ENCODE results near the gene MEGF8. TPM values are rescaled to one million over a fixed set of nuclear protein-coding genes. Genes with fewer than 3 reads are reported as not detected.

Gene MEGF8
- total and polyA plus RNA-seq, 9 of the 15 experiments (the other 6 are each of a cell fraction or from before 2014, with no cell fraction given): 0.28 to 13.1 (median 3.0) TPM

DNA sequence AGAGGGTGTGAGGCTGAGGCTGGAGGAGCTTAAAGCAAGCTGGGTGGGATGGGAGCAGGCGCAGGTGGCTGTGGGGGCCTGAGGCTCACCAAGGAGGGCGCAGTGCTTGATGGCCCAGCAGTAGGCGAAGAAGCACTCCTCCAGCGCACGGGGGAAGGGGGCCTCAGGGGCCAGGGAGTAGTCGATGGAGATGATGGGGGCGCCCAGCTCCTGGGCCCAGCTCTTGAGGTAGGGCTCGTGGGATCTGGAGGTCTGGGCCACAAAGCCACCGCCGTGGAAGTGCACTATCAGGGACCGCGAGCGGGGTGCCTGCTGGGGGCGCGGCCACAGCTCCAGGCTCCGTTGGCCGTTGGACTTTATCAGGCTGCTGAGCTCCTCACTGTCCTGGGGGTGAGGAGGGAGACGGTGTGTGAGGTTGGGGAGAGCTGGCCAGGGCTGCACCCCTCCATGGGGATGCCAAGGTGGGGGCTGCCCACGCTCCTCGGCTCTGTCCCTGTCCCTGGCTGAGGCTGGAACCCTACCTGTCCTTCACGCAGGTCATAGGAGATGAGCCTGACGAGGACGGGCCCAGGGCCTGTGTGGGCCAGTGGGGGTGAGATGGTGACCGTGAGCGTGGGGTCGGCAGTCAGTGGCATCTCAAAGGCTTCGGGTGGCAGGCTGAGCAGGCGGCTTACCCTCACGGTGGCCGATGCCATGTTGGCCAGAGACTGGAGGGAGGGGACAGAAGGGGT lies 81.8 kb downstream of the MEGF8 start:
- FAIRE-seq (no peak), DNase-seq (ENCODE audit: extremely low read depth in 1 of 4, low spot score in 3 of 4) (no peak), ATAC-seq (no peak; the same call in 2 of the 3 replicates)
- Histone ChIP-seq H3K27me3 (ENCODE audit: control insufficient read depth in 2 of 2, insufficient read depth in 2 of 2, low read length in 2 of 2) (peaks cover 0 to 8% of the 10 kb centered on the region in 2 experiments; a peak in 3 of 5 replicates), H3K4me1 (replicated peaks in 1 of 2; ENCODE audit: control insufficient read depth in 2 of 2, insufficient read depth in 2 of 2, low read length in 2 of 2) (peaks cover 0 to 43% of the 10 kb centered on the region in 2 experiments; a peak in 2 of 5 replicates), H3K9me1 (ENCODE audit: control insufficient read depth, insufficient read depth, low read length) (no peaks in the 10 kb centered on the region), H3K4me3 (no peak overlapping the region), H2AFZ (ENCODE audit: low read depth, low read length) (no peak overlapping the region), H3K27ac (ENCODE audit: extremely low read depth, low read depth, low read length) (no peak overlapping the region), H3K79me2 (ENCODE audit: control insufficient read depth, insufficient read depth, low read length) (no peaks in the 10 kb centered on the region), H4K20me1 (replicated peaks; ENCODE audit: control insufficient read depth, insufficient read depth, low read length) (peaks cover 36% of the 10 kb centered on the region), H3K9ac (ENCODE audit: insufficient read depth in 1 of 2, low read depth in 2 of 2, low read length in 2 of 2) (peak overlapping the region in 1 of 2 experiments; percentile 19; a peak in 2 of 4 replicates), H3K4me2 (ENCODE audit: insufficient read depth, low read length) (no peak overlapping the region), H3K9me3 (replicated peaks; ENCODE audit: control insufficient read depth, insufficient read depth, low read depth, low read length) (no peaks in the 10 kb centered on the region), H3K36me3 (ENCODE audit: control insufficient read depth, insufficient read depth, low read length) (no peaks in the 10 kb centered on the region)
- POLR2A ChIA-PET: interaction anchor here (0.6 to 1.4 kb wide), 4 partner anchors 11 to 288 kb away, joined by 3 to 13 read pairs (median 6); no protein-coding TSS in a partner anchor
- CTCF ChIA-PET (ENCODE audit: low intra/inter-chr PET ratio): no interaction called here
- intact Hi-C loops (cut with micrococcal nuclease) (no loop called here), in situ Hi-C loops (cut with MboI) (no loop called here)
- no TSS peak for BruUV-seq (replicated peaks)
- WGBS (ENCODE audit: insufficient coverage, low coverage, missing lambda C conversion rate): 32% methylated on average over 25 of the region's 30 CpGs
- TF ChIP-seq POLR2G (IDR thresholded peaks at IDR 0.05; ENCODE audit: low read depth, low read length): 0 out of 2 replicates have a peak, but pooled peaks have one; percentile 19
- no peak for TF ChIP-seq ZNF165 (CRISPR knock-in tag; IDR thresholded peaks at IDR 0.05; ENCODE audit: borderline replicate concordance)

DNA sequence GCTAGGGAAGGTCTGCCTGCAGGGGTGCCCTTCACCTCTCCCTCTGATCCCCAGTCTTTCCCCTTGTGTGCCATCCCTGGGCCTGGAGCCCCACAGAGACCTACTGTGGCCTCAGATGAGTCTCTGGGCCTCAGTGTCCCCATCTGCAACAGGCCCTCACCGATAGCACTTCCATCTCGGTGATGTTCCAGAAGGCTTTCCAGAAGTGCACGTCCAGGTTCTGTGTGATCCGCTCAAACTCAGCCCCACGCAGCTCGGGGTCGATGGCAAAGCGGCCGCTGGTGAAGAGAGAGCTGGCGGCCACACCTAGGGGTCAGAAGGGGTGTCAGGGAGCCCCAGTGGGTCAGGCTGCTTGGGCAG lies 82.4 kb downstream of the MEGF8 start:
- DNase-seq (ENCODE audit: extremely low read depth in 1 of 4, low spot score in 3 of 4) (no peak), ATAC-seq (no peak), FAIRE-seq (no peak)
- in situ Hi-C loops (cut with MboI) (no loop called here), intact Hi-C loops (cut with micrococcal nuclease) (no loop called here)
- H3K9me3 ChIP-seq (replicated peaks; ENCODE audit: control insufficient read depth, insufficient read depth, low read depth, low read length): no peaks in the 10 kb centered on the region
- ChIA-PET POLR2A (interaction anchor here (1.3 kb wide), 1 partner anchor 11 kb away, joined by 13 read pairs; no protein-coding TSS in a partner anchor), CTCF (ENCODE audit: low intra/inter-chr PET ratio) (no interaction called here)
- H3K27me3 ChIP-seq (ENCODE audit: control insufficient read depth in 2 of 2, insufficient read depth in 2 of 2, low read length in 2 of 2): peaks cover 0 to 7% of the 10 kb centered on the region in 2 experiments; a peak in 3 of 5 replicates
- no peaks in the 10 kb centered on the region for H3K79me2 ChIP-seq (ENCODE audit: control insufficient read depth, insufficient read depth, low read length)
- peaks cover 0 to 43% of the 10 kb centered on the region in 2 experiments; a peak in 2 of 5 replicates for H3K4me1 ChIP-seq (replicated peaks in 1 of 2; ENCODE audit: control insufficient read depth in 2 of 2, insufficient read depth in 2 of 2, low read length in 2 of 2)
- no peaks in the 10 kb centered on the region for H3K9me1 ChIP-seq (ENCODE audit: control insufficient read depth, insufficient read depth, low read length)
- H2AFZ ChIP-seq (ENCODE audit: low read depth, low read length): no peak overlapping the region
- BruUV-seq (replicated peaks): no TSS peak
- no peak overlapping the region for H3K4me2 ChIP-seq (ENCODE audit: insufficient read depth, low read length)
- no peak overlapping the region for H3K27ac ChIP-seq (ENCODE audit: extremely low read depth, low read depth, low read length)
- peak overlapping the region in 1 of 2 experiments; percentile 19; a peak in 1 of 4 replicates for H3K9ac ChIP-seq (ENCODE audit: insufficient read depth in 1 of 2, low read depth in 2 of 2, low read length in 2 of 2)
- H3K4me3 ChIP-seq: no peak overlapping the region
- no peaks in the 10 kb centered on the region for H3K36me3 ChIP-seq (ENCODE audit: control insufficient read depth, insufficient read depth, low read length)
- peaks cover 34% of the 10 kb centered on the region for H4K20me1 ChIP-seq (replicated peaks; ENCODE audit: control insufficient read depth, insufficient read depth, low read length)
- 37% methylated on average over 8 of the region's 10 CpGs for WGBS (ENCODE audit: insufficient coverage, low coverage, missing lambda C conversion rate)
- TF ChIP-seq, protein P1, sequence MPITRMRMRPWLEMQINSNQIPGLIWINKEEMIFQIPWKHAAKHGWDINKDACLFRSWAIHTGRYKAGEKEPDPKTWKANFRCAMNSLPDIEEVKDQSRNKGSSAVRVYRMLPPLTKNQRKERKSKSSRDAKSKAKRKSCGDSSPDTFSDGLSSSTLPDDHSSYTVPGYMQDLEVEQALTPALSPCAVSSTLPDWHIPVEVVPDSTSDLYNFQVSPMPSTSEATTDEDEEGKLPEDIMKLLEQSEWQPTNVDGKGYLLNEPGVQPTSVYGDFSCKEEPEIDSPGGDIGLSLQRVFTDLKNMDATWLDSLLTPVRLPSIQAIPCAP (CRISPR knock-in tag; IDR thresholded peaks at IDR 0.05; ENCODE audit: borderline replicate concordance): no peak
- TF ChIP-seq, protein P2, sequence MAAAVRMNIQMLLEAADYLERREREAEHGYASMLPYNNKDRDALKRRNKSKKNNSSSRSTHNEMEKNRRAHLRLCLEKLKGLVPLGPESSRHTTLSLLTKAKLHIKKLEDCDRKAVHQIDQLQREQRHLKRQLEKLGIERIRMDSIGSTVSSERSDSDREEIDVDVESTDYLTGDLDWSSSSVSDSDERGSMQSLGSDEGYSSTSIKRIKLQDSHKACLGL (CRISPR knock-in tag; IDR thresholded peaks at IDR 0.05; ENCODE audit: borderline replicate concordance, poor library complexity, severe bottlenecking): no peak
- TF ChIP-seq, protein P3, sequence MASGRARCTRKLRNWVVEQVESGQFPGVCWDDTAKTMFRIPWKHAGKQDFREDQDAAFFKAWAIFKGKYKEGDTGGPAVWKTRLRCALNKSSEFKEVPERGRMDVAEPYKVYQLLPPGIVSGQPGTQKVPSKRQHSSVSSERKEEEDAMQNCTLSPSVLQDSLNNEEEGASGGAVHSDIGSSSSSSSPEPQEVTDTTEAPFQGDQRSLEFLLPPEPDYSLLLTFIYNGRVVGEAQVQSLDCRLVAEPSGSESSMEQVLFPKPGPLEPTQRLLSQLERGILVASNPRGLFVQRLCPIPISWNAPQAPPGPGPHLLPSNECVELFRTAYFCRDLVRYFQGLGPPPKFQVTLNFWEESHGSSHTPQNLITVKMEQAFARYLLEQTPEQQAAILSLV (tag; IDR thresholded peaks at IDR 0.05): no peak
- TF ChIP-seq WHSC1 (IDR thresholded peaks at IDR 0.05; ENCODE audit: low read length) (no peak), MAFG (tag; conservative IDR thresholded peaks at IDR 0.05) (no peak)
- TF ChIP-seq, protein P4, sequence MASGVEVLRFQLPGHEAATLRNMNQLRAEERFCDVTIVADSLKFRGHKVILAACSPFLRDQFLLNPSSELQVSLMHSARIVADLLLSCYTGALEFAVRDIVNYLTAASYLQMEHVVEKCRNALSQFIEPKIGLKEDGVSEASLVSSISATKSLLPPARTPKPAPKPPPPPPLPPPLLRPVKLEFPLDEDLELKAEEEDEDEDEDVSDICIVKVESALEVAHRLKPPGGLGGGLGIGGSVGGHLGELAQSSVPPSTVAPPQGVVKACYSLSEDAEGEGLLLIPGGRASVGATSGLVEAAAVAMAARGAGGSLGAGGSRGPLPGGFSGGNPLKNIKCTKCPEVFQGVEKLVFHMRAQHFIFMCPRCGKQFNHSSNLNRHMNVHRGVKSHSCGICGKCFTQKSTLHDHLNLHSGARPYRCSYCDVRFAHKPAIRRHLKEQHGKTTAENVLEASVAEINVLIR (CRISPR knock-in tag; IDR thresholded peaks at IDR 0.05): no peak

Measured in K562 (cell line).